HCT116 (cell line): ENCODE measurements around the gene CDC42EP5. TPM values are rescaled to one million over a fixed set of nuclear protein-coding genes. Genes with fewer than 3 reads are reported as not detected.

Experiments
- ATAC-seq: fragments of 200-7000 bp; cut with Tn5 transposase; 2 replicates; pipeline ENCODE4 v1.9.1; 2020; ENCODE audit warnings: mild to moderate bottlenecking, moderate library complexity
- BruUV-seq: library from RNA; stranded (reverse); fragments of 400-500 nt; replicated peaks from 2 replicates; lab custom pipeline; 2021; lab: Mats Ljungman, UMichigan
- CTCF ChIA-PET: fragments of 300-600 bp; sonication (Branson Sonifier 250); formaldehyde crosslinking; loops from one replicate; lab custom pipeline; 2021; ENCODE audit warnings: antibody characterized with exemption; lab: Charles Lee
- POLR2A ChIA-PET: fragments of 300-600, 350-600 bp; sonication (Branson Sonifier 250); formaldehyde crosslinking; loops from one replicate; lab custom pipeline; 2021; ENCODE audit warnings: antibody characterized with exemption; lab: Charles Lee
- RAD21 ChIA-PET, 2 experiments: fragments of 300-600 bp; sonication (Branson Sonifier 250); formaldehyde crosslinking; loops; one replicate each; lab custom pipeline; 2023; ENCODE audit warnings: low total read pairs in 2 of 2; ENCODE audit not compliant: uncharacterized antibody in 2 of 2, unreplicated experiment in 2 of 2, low non-redundant PET in 1 of 2; lab: Charles Lee
- DNase-seq: peaks from one replicate; pipeline ENCODE4 v3.0.0-alpha.2; 2010; ENCODE audit warnings: low read depth, low spot score
- H2AFZ ChIP-seq: fragments of 200-600 bp; shearing (Covaris generic), sonication (generic); 2 replicates; pipeline ENCODE4 v1.6.1; 2017; ENCODE audit warnings: low read depth, mixed run types, mixed read lengths, antibody characterized with exemption, low read length; ENCODE audit not compliant: poor library complexity, severe bottlenecking
- H3K27ac ChIP-seq: 2 replicates; pipeline ENCODE4 v1.5.1; 2012; ENCODE audit warnings: low read depth, low read length
- H3K27me3 ChIP-seq: fragments of 200-600 bp; sonication (generic); 2 replicates; pipeline ENCODE4 v1.6.1; 2016; ENCODE audit warnings: mixed run types, low read length, mixed read lengths; ENCODE audit not compliant: insufficient read depth
- H3K36me3 ChIP-seq, 2 experiments: fragments of 200-500 bp in 1 of 2; fragments of 200-600 bp in 1 of 2; sonication (Bioruptor generic) in 1 of 2; sonication (generic) in 1 of 2; 2 replicates each; pipeline versions ENCODE4 v1.5.1 to v1.6.1; 2014 to 2016; ENCODE audit warnings: low read length in 2 of 2, inconsistent platforms in 1 of 2, mixed read lengths in 1 of 2, mixed run types in 1 of 2; ENCODE audit not compliant: insufficient read depth in 2 of 2, control insufficient read depth in 1 of 2
- H3K4me1 ChIP-seq, 2 experiments: fragments of 200-600 bp in 1 of 2; sonication (generic) in 1 of 2; 2 replicates each; pipeline versions ENCODE4 v1.5.1 to v1.6.1; 2012 to 2017; ENCODE audit warnings: low read length in 2 of 2, inconsistent platforms in 1 of 2, mild to moderate bottlenecking in 1 of 2, mixed read lengths in 1 of 2, mixed run types in 1 of 2, moderate library complexity in 1 of 2; ENCODE audit not compliant: insufficient read depth in 2 of 2, control insufficient read depth in 1 of 2
- H3K4me2 ChIP-seq: fragments of 200-600 bp; sonication (generic); 2 replicates; pipeline ENCODE4 v1.6.1; 2017; ENCODE audit warnings: mixed run types, low read length, mixed read lengths
- H3K4me3 ChIP-seq, 2 experiments: fragments of 200-600 bp in 1 of 2; sonication (generic) in 1 of 2; replicated peaks in 1 of 2; 2 replicates each; pipeline ENCODE4 v1.5.1; 2011 to 2016; ENCODE audit warnings: low read length in 2 of 2, control low read depth in 1 of 2, low read depth in 1 of 2, mild to moderate bottlenecking in 1 of 2, mixed read lengths in 1 of 2, mixed run types in 1 of 2
- H3K79me2 ChIP-seq: fragments of 200-600 bp; sonication (generic); 2 replicates; pipeline ENCODE4 v1.6.1; 2017; ENCODE audit warnings: mild to moderate bottlenecking, mixed run types, low read length, moderate library complexity, mixed read lengths; ENCODE audit not compliant: insufficient read depth
- H3K9ac ChIP-seq: fragments of 200-600 bp; sonication (generic); 2 replicates; pipeline ENCODE4 v1.6.1; 2016; ENCODE audit warnings: low read length, mixed read lengths
- H3K9me2 ChIP-seq: fragments of 200-600 bp; sonication (generic), shearing (Covaris generic); 2 replicates; pipeline ENCODE4 v1.6.1; 2017; ENCODE audit warnings: mixed run types, mild to moderate bottlenecking, moderate library complexity; ENCODE audit not compliant: insufficient read depth
- H3K9me3 ChIP-seq, 2 experiments: fragments of 200-500 bp in 1 of 2; fragments of 200-600 bp in 1 of 2; sonication (Bioruptor generic) in 1 of 2; sonication (generic) in 1 of 2; 2 replicates each; pipeline ENCODE4 v1.6.1; 2014 to 2017; ENCODE audit warnings: low read length in 2 of 2, mixed read lengths in 2 of 2, inconsistent platforms in 1 of 2, low read depth in 1 of 2, mild to moderate bottlenecking in 1 of 2, mixed run types in 1 of 2, moderate library complexity in 1 of 2; ENCODE audit not compliant: control insufficient read depth in 1 of 2, insufficient read depth in 1 of 2
- H4K20me1 ChIP-seq: fragments of 200-600 bp; sonication (generic), shearing (Covaris generic); 2 replicates; pipeline ENCODE4 v1.6.1; 2017; ENCODE audit warnings: mixed run types, mild to moderate bottlenecking, moderate library complexity; ENCODE audit not compliant: insufficient read depth
- CBX3 ChIP-seq: IDR thresholded peaks from 2 replicates; pipeline ENCODE4 v1.6.1; 2012; ENCODE audit warnings: low read depth
- EGR1 ChIP-seq: IDR thresholded peaks from 2 replicates; pipeline ENCODE4 v1.6.1; 2012; ENCODE audit warnings: low read depth
- POLR2A ChIP-seq: IDR thresholded peaks from 2 replicates; pipeline ENCODE4 v1.7.0; 2011; ENCODE audit warnings: borderline replicate concordance; ENCODE audit not compliant: insufficient read depth, insufficient read length; ENCODE audit errors: extremely low read depth
- RAD21 ChIP-seq: IDR thresholded peaks from 2 replicates; pipeline ENCODE4 v1.6.1; 2012; ENCODE audit warnings: low read depth, mild to moderate bottlenecking
- SP1 ChIP-seq: IDR thresholded peaks from 2 replicates; pipeline ENCODE4 v1.6.1; 2012; ENCODE audit warnings: low read depth
- SRF ChIP-seq: IDR thresholded peaks from 2 replicates; pipeline ENCODE4 v1.6.1; 2012; ENCODE audit warnings: low read depth
- YY1 ChIP-seq: IDR thresholded peaks from 2 replicates; pipeline ENCODE4 v1.6.1; 2011; ENCODE audit warnings: low read length, low read depth, moderate library complexity, mild to moderate bottlenecking; ENCODE audit not compliant: insufficient replicate concordance; ENCODE audit errors: extremely low read depth
- ZFX ChIP-seq: fragments of 450-650 bp; IDR thresholded peaks from 2 replicates; pipeline ENCODE4 v1.6.1; 2017
- ZNF274 ChIP-seq: fragments of 200-500 bp; sonication (Bioruptor generic); IDR thresholded peaks from 2 replicates; pipeline ENCODE4 v1.6.1; 2014; ENCODE audit warnings: mild to moderate bottlenecking, low read depth, low read length, inconsistent platforms
- intact Hi-C: fragments of 100-400 bp; cut with micrococcal nuclease; formaldehyde crosslinking; loops from 2 replicates; pipeline ENCODE4 v1.10.0; 2022
- total RNA-seq: library from RNA; stranded (reverse); gene quantifications from one replicate; pipeline ENCODE4 v1.2.1, GENCODE V29; 2021; ENCODE audit not compliant: unreplicated experiment

Gene CDC42EP5
- total RNA-seq, 1 experiment from 2014 or later, result 0.64 TPM

DNA sequence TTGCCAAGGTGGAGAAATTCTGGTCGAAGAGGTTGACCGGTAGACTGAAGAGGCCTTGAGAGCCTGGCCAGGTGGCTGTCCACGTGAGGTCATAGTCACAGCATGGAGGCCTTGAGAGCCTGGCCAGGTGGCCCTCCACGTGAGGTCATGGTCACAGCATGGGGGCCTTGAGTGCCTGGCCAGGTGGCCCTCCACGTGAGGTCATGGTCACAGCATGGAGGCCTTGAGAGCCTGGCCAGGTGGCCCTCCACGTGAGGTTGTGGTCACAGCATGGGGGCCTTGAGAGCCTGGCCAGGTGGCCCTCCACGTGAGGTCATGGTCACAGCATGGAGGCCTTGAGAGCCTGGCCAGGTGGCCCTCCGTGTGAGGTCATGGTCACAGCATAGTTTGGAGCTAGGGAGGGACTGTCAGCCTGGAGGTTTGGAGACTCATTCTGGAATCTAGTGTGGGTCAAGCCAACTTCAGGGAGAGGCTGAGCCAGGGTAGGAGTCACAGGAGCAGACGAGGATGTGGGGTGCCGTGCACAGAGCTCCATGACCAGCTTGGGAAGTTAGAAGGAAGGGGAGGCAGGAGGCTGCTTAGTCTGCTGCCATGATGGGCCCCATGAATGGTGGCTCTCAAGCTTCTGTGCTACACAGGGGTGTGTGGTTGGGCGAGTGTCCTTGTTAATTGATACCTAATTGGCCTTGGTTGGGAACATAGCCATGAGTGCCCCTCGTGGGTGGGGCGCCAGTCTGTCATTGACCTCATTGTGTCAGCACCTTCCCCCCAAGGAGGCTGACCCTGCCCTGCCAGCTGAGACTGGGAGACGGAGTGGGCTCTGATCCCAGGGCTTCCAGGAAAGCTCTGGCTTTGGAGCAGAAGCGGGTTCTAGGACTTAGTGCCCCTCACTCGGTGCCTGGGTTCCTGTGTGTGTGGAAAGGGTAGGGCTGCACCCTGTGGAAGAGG, 13.5 kb downstream of the CDC42EP5 start:
- Histone ChIP-seq H4K20me1 (no peaks in the 10 kb centered on the region), H3K4me1 (peaks cover 7 to 22% of the 10 kb centered on the region in 2 experiments; a peak in 3 of 4 replicates), H3K4me2 (no peak overlapping the region), H3K4me3 (no peak overlapping the region), H3K9ac (no peak overlapping the region), H3K27ac (no peak overlapping the region), H3K27me3 (no peaks in the 10 kb centered on the region), H3K9me3 (no peaks in the 10 kb centered on the region), H2AFZ (no peak overlapping the region), H3K9me2 (no peaks in the 10 kb centered on the region), H3K79me2 (peaks cover 78% of the 10 kb centered on the region), H3K36me3 (peaks cover 41 to 52% of the 10 kb centered on the region in 2 experiments; a peak in 3 of 4 replicates)
- DNase-seq (no peak), ATAC-seq (no peak)
- no TSS peak for BruUV-seq
- ChIA-PET RAD21 (no interaction called here), CTCF (no interaction called here), POLR2A (interaction anchor here (1.2 to 3.1 kb wide), 2 partner anchors 9 to 11 kb away, joined by 3 to 10 read pairs; partner anchors contain the start of gene LENG8)
- intact Hi-C loops, result no loop called here
- TF ChIP-seq EGR1 (no peak), POLR2A (no peak), RAD21 (no peak), SP1 (no peak), SRF (no peak), ZFX (no peak), ZNF274 (no peak), YY1 (no peak), CBX3 (no peak)
